Measurements from ENCODE around the gene SLC35B2.

SLC35B2 gene

GRCh38 chr6:44223319-44224028, 33.9 kb downstream of the SLC35B2 start, which contains the start of gene SLC29A1:
Gene SLC29A1 (plus strand): TSS chr6:44223595. CDS start chr6:44227314, 3,719 bp downstream.
- DNase-seq (ENCODE audit: low read depth in 1 of 2, low spot score in 1 of 2), result peak; percentile 69 to 78

- no peak for DNase-seq (ENCODE audit: low read depth in 1 of 2, low spot score in 1 of 2)
Observed at GRCh38 chr6:44222486-44223318, 34.6 kb downstream of the SLC35B2 start.

- no peak for DNase-seq (ENCODE audit: low read depth in 1 of 2, low spot score in 1 of 2)
Observed at GRCh38 chr6:44221961-44222335, 35.4 kb downstream of the SLC35B2 start.

- peak; percentile 39 to 58 for DNase-seq (ENCODE audit: low read depth in 1 of 2, low spot score in 1 of 2)
Observed at GRCh38 chr6:44221291-44221960, 35.9 kb downstream of the SLC35B2 start.

- no peak for DNase-seq (ENCODE audit: low read depth in 1 of 2, low spot score in 1 of 2)
Observed at GRCh38 chr6:44220913-44221290, 36.4 kb downstream of the SLC35B2 start.

- no peak for DNase-seq (ENCODE audit: low read depth in 1 of 2, low spot score in 1 of 2)
Observed at GRCh38 chr6:44219815-44220784, 37.2 kb downstream of the SLC35B2 start.

GRCh38 chr6:44219053-44219814, 38.1 kb downstream of the SLC35B2 start:
- DNase-seq (ENCODE audit: low read depth in 1 of 2, low spot score in 1 of 2), result no peak

- DNase-seq (ENCODE audit: low read depth in 1 of 2, low spot score in 1 of 2), result no peak
Observed at GRCh38 chr6:44217332-44218143, 39.8 kb downstream of the SLC35B2 start.

GRCh38 chr6:44216677-44217331, 40.5 kb downstream of the SLC35B2 start, which contains the start of gene MYMX:
Gene MYMX (plus strand): TSS chr6:44216926. CDS start chr6:44217472, 546 bp downstream.
- DNase-seq (ENCODE audit: low read depth in 1 of 2, low spot score in 1 of 2), result no peak

- no peak for DNase-seq (ENCODE audit: low read depth in 1 of 2, low spot score in 1 of 2)
Observed at GRCh38 chr6:44214307-44214706, 43.0 kb downstream of the SLC35B2 start.

- no peak for DNase-seq (ENCODE audit: low read depth in 1 of 2, low spot score in 1 of 2)
Observed at GRCh38 chr6:44211284-44211683, 46.0 kb downstream of the SLC35B2 start.

GRCh38 chr6:44207966-44208365, 49.4 kb downstream of the SLC35B2 start:
- DNase-seq (ENCODE audit: low read depth in 1 of 2, low spot score in 1 of 2), result no peak

Data from stimulated activated CD4-positive, alpha-beta T cell treated with anti-CD3 and anti-CD28 coated beads, Interleukin-15, amount 100 ng/mL, for 1 hour (primary cell).